Measurements from ENCODE around the gene SLC15A4. TPM values are rescaled to one million over a fixed set of nuclear protein-coding genes. Genes with fewer than 3 reads are reported as not detected.

The SLC15A4 gene
- total RNA-seq, 3 donors from 2014 or later, result 38.6 to 64.7 (median 41.0) TPM

GRCh38 chr12:128761379-128761790 lies 62.4 kb downstream of the SLC15A4 start:
- TF ChIP-seq POLR2AphosphoS5 (IDR thresholded peaks at IDR 0.05) (no peak), POLR2A (IDR thresholded peaks at IDR 0.05) (no peak)
- TF ChIP-seq, protein P1, sequence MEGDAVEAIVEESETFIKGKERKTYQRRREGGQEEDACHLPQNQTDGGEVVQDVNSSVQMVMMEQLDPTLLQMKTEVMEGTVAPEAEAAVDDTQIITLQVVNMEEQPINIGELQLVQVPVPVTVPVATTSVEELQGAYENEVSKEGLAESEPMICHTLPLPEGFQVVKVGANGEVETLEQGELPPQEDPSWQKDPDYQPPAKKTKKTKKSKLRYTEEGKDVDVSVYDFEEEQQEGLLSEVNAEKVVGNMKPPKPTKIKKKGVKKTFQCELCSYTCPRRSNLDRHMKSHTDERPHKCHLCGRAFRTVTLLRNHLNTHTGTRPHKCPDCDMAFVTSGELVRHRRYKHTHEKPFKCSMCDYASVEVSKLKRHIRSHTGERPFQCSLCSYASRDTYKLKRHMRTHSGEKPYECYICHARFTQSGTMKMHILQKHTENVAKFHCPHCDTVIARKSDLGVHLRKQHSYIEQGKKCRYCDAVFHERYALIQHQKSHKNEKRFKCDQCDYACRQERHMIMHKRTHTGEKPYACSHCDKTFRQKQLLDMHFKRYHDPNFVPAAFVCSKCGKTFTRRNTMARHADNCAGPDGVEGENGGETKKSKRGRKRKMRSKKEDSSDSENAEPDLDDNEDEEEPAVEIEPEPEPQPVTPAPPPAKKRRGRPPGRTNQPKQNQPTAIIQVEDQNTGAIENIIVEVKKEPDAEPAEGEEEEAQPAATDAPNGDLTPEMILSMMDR (IDR thresholded peaks at IDR 0.05), result no peak
- no peak for DNase-seq (ENCODE audit: low spot score in 2 of 2)

GRCh38 chr12:128755566-128755965 lies 68.2 kb downstream of the SLC15A4 start:
- TF ChIP-seq POLR2AphosphoS5 (IDR thresholded peaks at IDR 0.05), result no peak
- no peak for TF ChIP-seq POLR2A (IDR thresholded peaks at IDR 0.05)
- TF ChIP-seq, protein P1 (IDR thresholded peaks at IDR 0.05), result no peak
- no peaks in the 10 kb centered on the region for H3K36me3 ChIP-seq
- H3K27ac ChIP-seq, result no peak overlapping the region
- H3K27me3 ChIP-seq, result peaks cover 0 to 3% of the 10 kb centered on the region in 2 donors
- intact Hi-C loops (cut with DNase I; ENCODE audit: low total_unique reads), result loop anchor here (10.0 kb wide), 1 partner anchor 1769 kb away; no protein-coding TSS in a partner anchor
- no peaks in the 10 kb centered on the region for H3K4me1 ChIP-seq
- no peak overlapping the region for H3K4me3 ChIP-seq
- peaks cover 0 to 10% of the 10 kb centered on the region in 2 donors for H3K9me3 ChIP-seq
- DNase-seq (ENCODE audit: low spot score in 2 of 2), result no peak

More at GRCh38 chr12:128761379-128761790, 62.4 kb downstream of the SLC15A4 start:
- Histone ChIP-seq H3K9me3 (peaks cover 0 to 2% of the 10 kb centered on the region in 2 donors), H3K27ac (no peak overlapping the region), H3K36me3 (no peaks in the 10 kb centered on the region), H3K4me3 (no peak overlapping the region), H3K4me1 (no peaks in the 10 kb centered on the region), H3K27me3 (peaks cover 0 to 20% of the 10 kb centered on the region in 2 donors)
- intact Hi-C loops (cut with DNase I; ENCODE audit: low total_unique reads), result no loop called here

- TF ChIP-seq, protein P1 (IDR thresholded peaks at IDR 0.05), result no peak
- TF ChIP-seq POLR2AphosphoS5 (IDR thresholded peaks at IDR 0.05) (no peak), POLR2A (IDR thresholded peaks at IDR 0.05) (no peak)
- no peak for DNase-seq (ENCODE audit: low spot score in 2 of 2)
- intact Hi-C loops (cut with DNase I; ENCODE audit: low total_unique reads), result loop anchor here (10.0 kb wide), 1 partner anchor 1771 kb away; no protein-coding TSS in a partner anchor
- Histone ChIP-seq H3K9me3 (peaks cover 0 to 10% of the 10 kb centered on the region in 2 donors), H3K27ac (no peak overlapping the region), H3K4me3 (no peak overlapping the region), H3K27me3 (peaks cover 0 to 3% of the 10 kb centered on the region in 2 donors), H3K36me3 (no peaks in the 10 kb centered on the region), H3K4me1 (no peaks in the 10 kb centered on the region)
These were observed 69.5 kb downstream of the SLC15A4 start for GRCh38 chr12:128754275-128754674.

DNA sequence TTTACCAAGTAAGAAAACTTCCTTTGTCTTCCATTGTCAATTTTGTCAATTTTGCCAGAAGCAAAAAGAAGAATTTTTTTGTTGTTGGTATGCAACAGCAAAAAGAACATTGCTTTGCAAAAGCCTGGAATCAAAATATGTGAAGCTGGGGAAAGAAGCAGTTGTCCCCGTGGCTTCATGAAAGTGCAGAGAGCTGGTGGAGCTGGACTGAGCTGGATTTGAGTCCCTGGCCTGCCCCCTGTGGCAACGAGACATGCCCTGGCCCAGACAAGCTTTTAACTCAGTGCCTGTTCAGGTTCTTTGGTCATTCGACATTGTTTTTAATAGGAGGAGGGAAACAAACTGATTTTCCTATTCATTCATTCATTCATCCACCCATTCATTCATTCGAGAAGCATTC lies 70.3 kb downstream of the SLC15A4 start:
- Histone ChIP-seq H3K4me1 (no peaks in the 10 kb centered on the region), H3K9me3 (peaks cover 0 to 10% of the 10 kb centered on the region in 2 donors), H3K36me3 (no peaks in the 10 kb centered on the region), H3K27ac (no peak overlapping the region), H3K27me3 (peaks cover 0 to 3% of the 10 kb centered on the region in 2 donors), H3K4me3 (no peak overlapping the region)
- no peak for DNase-seq (ENCODE audit: low spot score in 2 of 2)
- intact Hi-C loops (cut with DNase I; ENCODE audit: low total_unique reads), result loop anchor here (10.0 kb wide), 1 partner anchor 1771 kb away; no protein-coding TSS in a partner anchor
- TF ChIP-seq, protein P1 (IDR thresholded peaks at IDR 0.05), result no peak
- TF ChIP-seq POLR2A (IDR thresholded peaks at IDR 0.05) (no peak), POLR2AphosphoS5 (IDR thresholded peaks at IDR 0.05) (no peak)

DNA sequence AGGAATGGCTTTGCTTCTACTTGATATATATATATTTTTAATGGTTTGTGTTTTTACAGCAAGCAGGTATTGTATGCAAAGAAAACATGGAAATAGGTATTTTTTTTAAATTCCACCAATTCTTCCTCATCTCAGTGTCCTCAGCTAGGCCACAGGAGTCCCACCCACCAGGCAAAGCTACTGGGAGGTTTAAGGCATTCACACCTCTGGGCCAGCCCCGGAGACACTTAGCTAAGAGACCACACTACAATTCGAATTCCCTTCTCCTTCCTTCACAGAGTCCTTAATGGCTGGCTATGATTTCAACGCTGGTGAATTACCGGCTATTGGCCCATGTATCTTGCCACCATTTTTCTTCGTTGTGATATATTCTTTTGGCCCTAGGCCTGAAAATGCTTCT lies 71.4 kb downstream of the SLC15A4 start:
- no peak for TF ChIP-seq POLR2AphosphoS5 (IDR thresholded peaks at IDR 0.05)
- TF ChIP-seq, protein P1 (IDR thresholded peaks at IDR 0.05), result no peak
- no peak for TF ChIP-seq POLR2A (IDR thresholded peaks at IDR 0.05)
- H3K4me1 ChIP-seq, result no peaks in the 10 kb centered on the region
- H3K9me3 ChIP-seq, result peaks cover 0 to 10% of the 10 kb centered on the region in 2 donors
- no peak overlapping the region for H3K4me3 ChIP-seq
- intact Hi-C loops (cut with DNase I; ENCODE audit: low total_unique reads), result loop anchor here (10.0 kb wide), 1 partner anchor 1772 kb away; no protein-coding TSS in a partner anchor
- peaks cover 0 to 3% of the 10 kb centered on the region in 2 donors for H3K27me3 ChIP-seq
- H3K27ac ChIP-seq, result no peak overlapping the region
- H3K36me3 ChIP-seq, result no peaks in the 10 kb centered on the region
- no peak for DNase-seq (ENCODE audit: low spot score in 2 of 2)

All from breast epithelium (tissue), 4 donors.